Neural cell (in vitro differentiated cells): ENCODE results near the gene RAB11FIP4.

Experiments
- EP300 ChIP-seq: fragments of 450-650 bp; conservative IDR thresholded peaks from 2 replicates; pipeline ENCODE4 v1.6.1; 2014; ENCODE audit warnings: antibody characterized with exemption, mild to moderate bottlenecking, moderate library complexity; ENCODE audit not compliant: poor library complexity, severe bottlenecking
- EZH2 ChIP-seq: fragments of 200-600, 300-800 bp; shearing (Covaris generic), sonication (generic); IDR thresholded peaks from 2 replicates; pipeline ENCODE4 v1.6.1; 2014; ENCODE audit warnings: antibody characterized with exemption, low read length, borderline replicate concordance, mild to moderate bottlenecking; ENCODE audit not compliant: insufficient read depth, poor library complexity, severe bottlenecking
- POLR2AphosphoS5 ChIP-seq: IDR thresholded peaks from 2 replicates; pipeline ENCODE4 v1.6.1; 2012
- RAD21 ChIP-seq: fragments of 450-650 bp; conservative IDR thresholded peaks from 2 replicates; pipeline ENCODE4 v1.6.1; 2014; ENCODE audit warnings: antibody characterized with exemption, mild to moderate bottlenecking, moderate library complexity
- SMC3 ChIP-seq: fragments of 450-650 bp; conservative IDR thresholded peaks from 2 replicates; pipeline ENCODE4 v1.6.1; 2014; ENCODE audit warnings: antibody characterized with exemption, mild to moderate bottlenecking, moderate library complexity; ENCODE audit not compliant: poor library complexity
- TAF1 ChIP-seq: IDR thresholded peaks from 2 replicates; pipeline ENCODE4 v1.6.1; 2012; ENCODE audit warnings: low read depth
- TF ChIP-seq, protein P1 (sequence below): fragments of 450-650 bp; IDR thresholded peaks from 2 replicates; pipeline ENCODE4 v1.5.1; 2014; ENCODE audit warnings: antibody characterized with exemption, mild to moderate bottlenecking, moderate library complexity; ENCODE audit not compliant: poor library complexity, severe bottlenecking
- TF ChIP-seq, protein P2 (sequence below): IDR thresholded peaks from 2 replicates; pipeline ENCODE4 v1.6.1; 2012; ENCODE audit warnings: borderline replicate concordance

DNA sequence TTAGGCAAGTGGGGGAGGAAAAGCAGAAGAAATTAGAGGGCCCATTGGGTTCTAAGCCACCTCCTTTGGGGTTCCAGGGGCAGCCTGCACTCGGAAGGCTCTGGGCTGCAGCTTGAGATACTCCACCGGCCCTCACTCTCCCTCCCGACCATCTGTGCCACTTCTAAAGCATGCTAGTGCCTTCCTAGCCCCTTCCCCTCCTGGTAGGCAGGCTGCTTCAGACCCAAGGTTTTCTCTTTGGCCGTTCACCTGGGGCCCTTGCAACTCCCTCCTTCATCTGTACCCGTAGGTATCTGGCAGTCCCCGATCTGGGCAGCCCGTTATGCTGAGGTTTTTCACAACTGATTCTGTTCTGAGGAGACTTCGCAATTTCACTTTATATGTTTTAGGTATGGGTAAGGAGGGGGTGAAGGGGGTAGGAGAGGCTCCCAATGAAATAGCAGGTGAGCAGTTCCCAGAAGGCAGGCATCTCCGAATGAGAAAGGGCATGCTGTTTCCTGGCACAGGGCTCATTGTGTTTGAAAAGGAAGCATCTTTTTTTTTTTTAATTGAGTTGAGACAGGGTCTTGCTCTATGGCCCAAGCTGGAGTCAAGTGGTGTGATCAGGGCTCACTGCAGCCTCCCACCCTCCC, 98.7 kb downstream of the RAB11FIP4 start:
- TF ChIP-seq, protein P1, sequence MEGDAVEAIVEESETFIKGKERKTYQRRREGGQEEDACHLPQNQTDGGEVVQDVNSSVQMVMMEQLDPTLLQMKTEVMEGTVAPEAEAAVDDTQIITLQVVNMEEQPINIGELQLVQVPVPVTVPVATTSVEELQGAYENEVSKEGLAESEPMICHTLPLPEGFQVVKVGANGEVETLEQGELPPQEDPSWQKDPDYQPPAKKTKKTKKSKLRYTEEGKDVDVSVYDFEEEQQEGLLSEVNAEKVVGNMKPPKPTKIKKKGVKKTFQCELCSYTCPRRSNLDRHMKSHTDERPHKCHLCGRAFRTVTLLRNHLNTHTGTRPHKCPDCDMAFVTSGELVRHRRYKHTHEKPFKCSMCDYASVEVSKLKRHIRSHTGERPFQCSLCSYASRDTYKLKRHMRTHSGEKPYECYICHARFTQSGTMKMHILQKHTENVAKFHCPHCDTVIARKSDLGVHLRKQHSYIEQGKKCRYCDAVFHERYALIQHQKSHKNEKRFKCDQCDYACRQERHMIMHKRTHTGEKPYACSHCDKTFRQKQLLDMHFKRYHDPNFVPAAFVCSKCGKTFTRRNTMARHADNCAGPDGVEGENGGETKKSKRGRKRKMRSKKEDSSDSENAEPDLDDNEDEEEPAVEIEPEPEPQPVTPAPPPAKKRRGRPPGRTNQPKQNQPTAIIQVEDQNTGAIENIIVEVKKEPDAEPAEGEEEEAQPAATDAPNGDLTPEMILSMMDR = no peak
- TF ChIP-seq EP300 (no peak), SMC3 (no peak), POLR2AphosphoS5 (no peak), EZH2 (no peak), TAF1 (no peak), RAD21 (no peak)
- TF ChIP-seq, protein P2, sequence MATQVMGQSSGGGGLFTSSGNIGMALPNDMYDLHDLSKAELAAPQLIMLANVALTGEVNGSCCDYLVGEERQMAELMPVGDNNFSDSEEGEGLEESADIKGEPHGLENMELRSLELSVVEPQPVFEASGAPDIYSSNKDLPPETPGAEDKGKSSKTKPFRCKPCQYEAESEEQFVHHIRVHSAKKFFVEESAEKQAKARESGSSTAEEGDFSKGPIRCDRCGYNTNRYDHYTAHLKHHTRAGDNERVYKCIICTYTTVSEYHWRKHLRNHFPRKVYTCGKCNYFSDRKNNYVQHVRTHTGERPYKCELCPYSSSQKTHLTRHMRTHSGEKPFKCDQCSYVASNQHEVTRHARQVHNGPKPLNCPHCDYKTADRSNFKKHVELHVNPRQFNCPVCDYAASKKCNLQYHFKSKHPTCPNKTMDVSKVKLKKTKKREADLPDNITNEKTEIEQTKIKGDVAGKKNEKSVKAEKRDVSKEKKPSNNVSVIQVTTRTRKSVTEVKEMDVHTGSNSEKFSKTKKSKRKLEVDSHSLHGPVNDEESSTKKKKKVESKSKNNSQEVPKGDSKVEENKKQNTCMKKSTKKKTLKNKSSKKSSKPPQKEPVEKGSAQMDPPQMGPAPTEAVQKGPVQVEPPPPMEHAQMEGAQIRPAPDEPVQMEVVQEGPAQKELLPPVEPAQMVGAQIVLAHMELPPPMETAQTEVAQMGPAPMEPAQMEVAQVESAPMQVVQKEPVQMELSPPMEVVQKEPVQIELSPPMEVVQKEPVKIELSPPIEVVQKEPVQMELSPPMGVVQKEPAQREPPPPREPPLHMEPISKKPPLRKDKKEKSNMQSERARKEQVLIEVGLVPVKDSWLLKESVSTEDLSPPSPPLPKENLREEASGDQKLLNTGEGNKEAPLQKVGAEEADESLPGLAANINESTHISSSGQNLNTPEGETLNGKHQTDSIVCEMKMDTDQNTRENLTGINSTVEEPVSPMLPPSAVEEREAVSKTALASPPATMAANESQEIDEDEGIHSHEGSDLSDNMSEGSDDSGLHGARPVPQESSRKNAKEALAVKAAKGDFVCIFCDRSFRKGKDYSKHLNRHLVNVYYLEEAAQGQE = no peak
